ENCODE results near the gene DNMBP.
"Not testable (repeated sequence)": the region's sequence is repeated elsewhere in the genome, so short reads cannot be mapped to it uniquely, and the experiment has no call there.

The DNMBP gene

DNA sequence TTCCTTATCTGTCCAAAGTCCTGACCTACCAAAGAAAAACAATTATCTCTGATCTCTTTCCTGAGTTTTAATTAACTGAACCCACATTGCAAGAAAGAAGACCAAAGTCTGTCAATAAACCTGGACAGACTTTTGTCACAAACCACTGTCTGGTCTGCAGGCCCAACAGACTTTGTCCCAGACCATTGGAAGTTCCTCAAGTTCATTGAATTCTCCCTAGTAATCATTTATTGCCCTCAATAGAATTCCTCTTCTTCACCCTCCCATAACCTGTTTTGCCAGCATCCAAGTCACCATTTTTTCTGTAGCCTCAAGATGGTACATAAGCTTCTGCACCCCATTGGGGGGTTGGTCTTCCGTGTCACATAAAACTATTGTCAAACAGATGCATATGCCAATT is 3.9 kb upstream of the DNMBP start:
- no peak for DNase-seq

DNA sequence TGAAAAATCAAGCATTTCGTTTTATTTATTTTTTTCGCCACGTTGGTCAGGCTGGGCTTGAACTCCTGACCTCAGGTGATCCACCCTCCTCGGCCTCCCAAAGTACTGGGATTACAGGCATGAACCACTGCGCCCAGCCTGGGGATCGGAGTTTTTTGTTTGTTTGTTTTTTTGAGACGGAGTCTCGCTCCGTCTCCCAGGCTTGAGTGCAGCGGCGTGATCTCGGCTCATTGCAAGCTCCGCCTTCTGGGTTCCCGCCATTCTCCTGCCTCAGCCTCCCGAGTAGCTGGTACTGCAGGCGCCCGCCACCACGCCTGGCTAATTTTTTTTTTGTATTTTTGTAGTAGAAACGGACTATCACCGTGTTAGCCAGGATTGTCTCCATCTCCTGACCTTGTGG is 2.2 kb upstream of the DNMBP start:
- not testable (repeated sequence) for DNase-seq

DNA sequence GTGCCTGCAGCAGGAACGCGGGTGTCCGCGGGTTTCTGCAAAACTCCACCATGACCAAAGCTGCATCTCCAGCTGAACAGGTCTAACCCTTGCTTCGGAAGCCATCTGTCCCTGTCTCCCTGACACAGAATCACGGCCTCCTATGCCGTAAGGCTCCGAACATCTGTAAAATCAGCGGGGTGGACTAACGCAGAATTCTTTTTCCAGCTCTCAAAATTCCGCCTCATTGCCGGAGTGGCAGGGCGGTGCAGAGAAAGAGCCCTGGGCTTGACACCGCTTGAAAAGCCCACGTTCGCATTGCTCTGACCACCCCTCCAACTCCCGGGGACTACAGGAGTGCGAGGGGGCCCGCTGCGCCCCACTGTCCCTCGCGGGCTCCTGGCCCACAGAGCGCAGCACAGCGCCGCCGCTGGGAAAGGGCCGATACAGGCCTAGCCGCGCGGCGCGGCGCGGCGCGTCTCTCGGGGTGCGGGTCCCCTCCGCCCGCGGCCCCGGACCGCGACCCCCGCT is 409 bp downstream of the DNMBP start:
- no peak for DNase-seq

DNA sequence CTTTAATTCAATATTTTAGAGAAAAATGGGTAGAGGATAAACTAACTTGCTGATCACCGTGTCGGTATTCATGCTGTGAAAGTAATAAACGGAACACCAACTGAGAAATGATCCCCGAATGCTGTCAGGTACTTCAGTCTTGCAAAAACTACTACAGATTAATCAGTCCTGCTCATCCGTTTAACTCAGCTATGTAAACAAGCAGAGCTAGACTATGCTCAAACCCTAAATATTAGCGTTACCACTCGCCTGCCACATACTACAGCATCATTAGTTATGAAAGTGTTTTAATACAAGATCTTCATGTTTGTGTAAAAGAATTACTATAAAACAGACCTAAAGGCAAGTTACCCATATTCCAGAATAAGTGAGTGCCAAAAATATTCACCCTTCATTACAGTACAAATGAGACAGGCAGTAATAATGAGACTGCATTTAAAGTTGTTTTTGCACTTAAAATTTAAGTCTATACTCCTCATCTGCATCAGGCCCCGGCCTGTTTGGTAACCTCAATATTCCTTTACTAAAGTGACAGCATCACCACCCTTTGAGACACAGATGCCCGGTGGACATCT is 952 bp downstream of the DNMBP start:
- no peak for DNase-seq

DNA sequence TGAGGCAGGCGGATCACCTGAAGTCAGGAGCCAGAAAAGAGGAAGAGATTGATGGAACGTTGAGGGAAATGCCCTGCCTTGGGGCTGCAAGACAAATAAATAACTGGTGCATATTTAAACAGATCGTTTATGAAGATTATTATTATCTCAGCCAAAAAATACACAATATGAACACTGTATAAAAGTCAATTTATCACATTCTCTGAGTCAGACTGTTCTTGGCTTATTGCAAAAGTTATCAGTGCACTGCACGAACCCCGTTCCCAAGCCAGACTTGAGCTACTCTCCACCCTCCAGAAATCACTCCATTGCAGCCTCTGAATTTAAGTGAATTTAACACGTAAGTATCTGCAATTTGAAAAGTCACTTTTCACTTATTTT is 1.6 kb downstream of the DNMBP start:
- no peak for DNase-seq

DNA sequence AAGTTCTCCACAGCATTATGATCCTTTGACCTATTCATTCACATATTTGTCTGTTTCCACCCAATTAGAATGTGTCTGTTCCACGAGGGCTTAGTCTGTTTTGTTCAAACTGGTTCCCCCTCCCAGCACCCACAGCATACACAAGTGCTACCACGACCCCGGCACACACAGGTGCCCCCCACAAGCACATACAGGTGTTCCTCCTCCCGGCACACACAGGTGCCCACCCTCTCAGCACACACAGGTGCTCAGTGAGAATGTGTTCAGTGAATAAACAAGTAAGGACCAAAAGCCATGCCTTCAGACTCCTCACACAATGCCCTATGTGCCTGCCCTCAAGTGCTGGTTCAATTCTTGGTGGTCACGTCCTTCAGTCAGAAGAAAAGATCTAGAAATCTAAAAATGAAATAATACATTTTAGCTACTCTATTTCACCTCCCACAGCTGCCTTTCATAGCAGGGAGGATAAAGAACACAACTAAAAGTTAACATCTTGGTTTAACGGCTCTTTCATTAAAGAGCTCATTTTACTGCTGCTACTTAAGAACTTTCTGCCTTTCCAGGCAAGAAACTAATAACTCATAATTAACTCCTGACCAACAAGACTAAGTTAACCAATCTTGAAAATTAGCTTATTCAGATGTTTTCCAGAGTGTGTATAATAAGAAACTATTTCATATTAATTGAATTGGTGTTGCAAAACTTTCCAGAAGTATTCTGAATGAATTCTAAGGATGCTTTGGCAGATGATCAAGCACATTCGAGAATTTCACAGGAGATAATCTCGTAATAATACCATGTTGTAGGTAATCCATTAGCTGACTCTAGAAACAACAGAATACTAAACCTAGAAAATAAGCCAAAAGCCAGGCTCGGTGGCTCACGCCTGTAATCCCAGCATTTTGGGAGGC is 2.3 kb downstream of the DNMBP start:
- DNase-seq: no peak

DNA sequence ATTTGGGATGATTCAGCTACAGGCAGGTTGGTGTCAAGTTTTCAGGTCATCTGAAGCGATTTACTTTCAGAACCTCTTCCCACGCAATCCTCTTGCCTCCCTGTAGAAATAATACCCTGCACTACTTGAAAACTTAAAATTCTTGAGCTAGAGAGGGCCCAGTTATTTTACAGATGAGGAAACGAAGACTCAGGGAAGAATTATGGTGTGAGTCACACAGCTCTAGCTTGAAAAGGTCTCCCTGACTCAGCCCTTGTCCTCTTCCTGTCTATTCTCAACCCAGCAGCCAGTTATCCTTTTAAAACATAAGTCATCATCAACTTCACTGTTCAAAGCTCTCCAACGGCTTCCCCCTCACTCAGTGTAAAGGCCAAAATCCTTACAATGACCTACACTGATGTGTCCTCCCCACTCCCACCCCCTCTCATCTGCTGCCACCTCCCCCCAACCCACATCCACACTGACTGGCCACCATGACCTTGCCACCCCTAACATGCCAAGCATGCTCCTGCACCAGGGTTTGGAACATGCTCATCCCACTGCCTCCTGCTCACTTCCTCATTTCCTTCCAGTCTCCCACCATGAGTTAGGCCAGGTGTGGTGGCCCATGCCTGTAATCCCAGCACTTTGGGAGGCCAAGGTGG is 3.4 kb downstream of the DNMBP start:
- DNase-seq: no peak

DNA sequence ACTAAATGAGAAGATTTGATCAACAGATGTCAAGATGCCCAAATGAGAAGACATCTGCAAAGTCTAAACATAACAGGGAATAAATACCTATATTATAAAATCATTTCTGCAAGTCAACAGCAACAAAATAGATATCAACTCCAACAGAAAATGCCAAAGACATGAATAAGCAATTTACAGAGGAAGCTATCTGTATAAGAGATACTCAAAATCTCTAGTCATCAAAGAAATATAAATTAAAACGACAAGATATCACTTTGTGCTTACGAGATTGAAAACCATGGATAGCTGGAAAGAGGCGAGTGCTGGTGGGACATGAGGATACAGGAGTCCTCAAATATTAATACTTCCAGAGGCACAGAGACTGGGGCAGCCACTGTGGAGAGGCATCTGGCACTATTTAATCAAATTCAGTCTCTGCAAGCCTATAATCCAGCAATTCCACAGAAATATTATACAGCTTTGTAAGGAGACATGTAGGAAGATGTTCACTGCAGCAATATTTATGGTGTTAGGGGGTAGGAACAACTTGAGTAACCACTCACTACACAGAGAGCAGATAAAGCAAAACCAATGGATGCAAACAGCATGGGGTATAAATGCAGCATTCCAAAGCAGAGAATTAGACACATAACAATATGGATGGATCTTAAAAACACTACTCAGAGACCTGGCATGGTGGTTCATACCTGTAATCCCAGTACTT is 4.8 kb downstream of the DNMBP start:
- DNase-seq: no peak

DNA sequence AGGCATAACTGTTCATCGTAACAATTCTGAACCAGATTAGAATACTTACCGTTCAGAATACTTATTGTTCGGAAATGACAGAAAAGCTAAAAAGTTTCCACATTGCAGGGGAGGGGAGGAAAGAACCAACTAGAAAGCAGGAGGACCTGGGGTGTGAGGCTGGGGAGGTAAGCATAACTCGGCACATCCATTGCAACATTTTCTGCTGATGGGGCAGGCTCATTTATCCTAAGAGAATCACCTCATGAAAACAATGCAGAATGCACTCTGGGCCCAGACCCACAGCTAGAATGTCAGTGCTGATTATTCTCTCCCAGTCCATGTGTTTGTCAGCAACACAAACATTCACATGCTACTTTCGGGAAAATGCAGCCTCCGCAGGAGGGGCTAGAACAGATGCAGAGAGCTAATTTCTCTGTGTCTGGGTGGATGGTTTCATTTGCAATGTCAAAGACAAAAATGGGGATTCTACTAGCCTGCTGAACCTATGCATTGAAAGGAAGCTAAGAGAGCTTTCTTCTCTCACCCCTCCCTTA is 9.6 kb downstream of the DNMBP start:
- no peak for DNase-seq

DNA sequence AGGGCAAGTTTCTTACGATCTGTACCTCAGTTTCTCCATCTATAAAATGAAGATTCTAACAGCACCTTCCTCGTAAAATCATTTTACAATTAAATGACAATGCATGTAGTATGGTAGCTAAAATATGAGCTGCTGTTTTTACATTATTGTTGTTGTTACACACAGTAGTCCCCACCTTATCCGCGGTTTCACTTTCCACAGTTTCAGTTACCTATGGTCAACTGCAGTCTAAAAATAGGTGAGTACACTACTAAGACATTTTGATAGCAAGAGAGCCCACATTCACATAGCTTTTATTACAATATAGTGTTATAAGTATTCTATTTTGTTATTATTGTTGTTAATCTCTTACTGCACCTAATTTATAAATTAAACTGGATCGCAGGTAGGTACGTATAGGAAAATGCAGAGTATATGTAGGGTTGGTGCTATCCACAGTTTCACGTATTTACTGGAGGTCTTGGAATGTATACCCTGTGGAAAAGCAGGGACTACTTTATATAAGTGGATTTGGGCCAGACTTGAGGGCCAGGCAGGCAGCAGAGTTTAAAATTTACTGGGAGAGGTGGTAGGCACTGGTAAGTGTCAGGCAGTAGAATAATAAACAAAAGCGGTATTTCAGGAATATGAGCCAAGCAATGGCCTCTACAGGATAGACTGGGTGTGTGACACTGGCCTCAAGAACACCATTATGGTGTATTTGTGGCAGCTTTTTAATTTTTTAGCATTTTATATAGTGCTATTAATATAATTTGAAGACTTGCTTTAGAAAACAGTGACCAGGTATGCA is 10.2 kb downstream of the DNMBP start:
- DNase-seq: no peak

DNA sequence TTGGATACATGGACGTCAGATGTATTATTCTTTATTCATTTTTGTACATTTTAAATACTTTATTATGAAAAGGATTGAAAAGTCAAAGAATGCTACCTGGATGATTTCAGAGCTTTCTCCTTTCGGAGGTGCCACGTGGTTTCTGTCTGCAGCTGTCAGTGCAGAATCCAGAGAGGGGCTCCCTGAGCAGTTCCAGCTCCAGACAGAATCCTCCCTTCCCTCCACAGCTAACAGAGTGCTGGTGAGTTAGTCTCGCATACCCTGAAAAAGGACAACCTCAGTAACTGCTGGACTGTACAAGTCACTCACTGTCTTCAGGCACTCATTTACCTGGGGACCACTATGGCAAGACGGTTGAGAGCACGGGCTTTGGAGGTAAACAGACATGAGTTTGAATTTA is 10.9 kb downstream of the DNMBP start:
- DNase-seq: no peak

DNA sequence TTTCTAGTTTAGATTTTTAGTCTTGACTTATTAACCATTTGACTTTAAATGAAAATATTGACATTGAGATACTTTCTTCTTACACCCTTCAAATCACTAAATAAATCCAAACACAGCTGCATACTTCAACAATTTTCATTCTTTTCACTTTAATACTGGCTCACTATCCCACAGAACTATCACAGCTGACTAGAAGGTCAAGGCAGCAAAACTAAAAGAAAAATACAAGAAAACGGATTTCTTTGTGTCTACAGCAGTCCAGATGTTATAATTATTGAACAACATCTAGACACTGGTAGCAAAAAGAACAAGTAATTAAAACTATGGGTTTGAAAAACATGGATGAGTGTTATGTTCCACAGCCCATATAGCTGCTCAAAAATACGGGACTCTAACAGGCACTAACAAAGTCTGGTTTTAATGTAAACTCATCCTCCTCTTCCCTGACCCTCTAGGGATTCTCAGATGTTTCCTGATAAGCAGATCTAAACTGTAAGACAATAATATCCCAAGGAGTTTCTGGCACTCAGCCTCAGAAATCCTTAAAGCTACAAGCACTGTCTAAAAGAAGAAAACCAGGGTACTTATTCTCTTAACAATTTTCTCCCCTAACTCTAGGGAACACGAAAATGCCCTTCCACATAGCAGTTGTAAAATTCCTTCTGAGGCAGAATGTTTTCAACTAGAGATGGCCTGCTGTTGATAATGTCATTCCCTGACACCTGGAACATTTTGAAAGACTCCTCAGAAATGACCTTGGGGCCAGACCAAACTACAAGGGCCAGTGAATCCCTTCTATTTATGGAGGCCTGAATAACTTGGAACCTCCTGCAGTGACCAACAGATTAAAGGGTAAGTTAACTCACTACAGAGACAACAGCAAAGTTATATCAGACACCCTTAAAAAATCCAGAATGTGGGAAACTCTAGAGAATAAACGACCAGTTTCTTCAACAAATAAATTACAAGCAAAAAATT is 12.8 kb downstream of the DNMBP start:
- no peak for DNase-seq

DNA sequence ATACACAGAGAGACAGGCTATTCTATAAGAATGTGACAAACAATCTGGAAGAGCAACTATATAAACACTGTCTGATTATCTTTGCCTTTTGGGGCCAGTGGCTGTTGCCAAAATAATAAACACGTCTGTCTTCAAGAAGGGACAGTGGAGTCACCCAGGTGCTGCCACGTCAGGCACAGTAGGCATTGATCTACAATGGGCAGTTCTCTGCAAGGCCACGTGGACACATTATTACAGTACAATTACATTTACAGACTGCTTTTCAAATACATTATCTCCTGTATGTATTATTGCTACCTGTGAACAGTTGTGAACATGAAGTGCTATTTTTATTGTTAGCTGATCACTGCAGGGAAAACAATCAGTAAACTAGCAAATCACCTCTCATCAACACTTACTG is 14.0 kb downstream of the DNMBP start:
- DNase-seq: no peak

DNA sequence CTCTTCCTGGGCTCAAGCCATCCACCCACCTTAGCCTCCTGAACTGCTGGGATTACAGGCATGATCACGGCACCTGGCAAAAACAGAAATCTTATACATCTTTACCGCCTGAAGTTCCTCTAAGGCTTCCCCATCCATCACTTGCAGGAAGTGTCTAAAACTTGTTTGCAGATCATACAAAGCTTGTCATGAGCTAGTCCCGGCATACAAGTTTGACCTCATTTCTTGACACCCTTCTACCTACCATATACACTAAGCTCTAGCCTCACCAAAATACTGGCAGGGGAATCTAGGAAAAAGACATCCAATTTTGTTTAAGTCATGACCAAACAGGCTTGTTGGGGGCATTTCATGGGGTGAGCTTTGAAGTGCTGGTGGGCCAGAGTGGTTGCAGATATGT is 14.5 kb downstream of the DNMBP start:
- DNase-seq: no peak

DNA sequence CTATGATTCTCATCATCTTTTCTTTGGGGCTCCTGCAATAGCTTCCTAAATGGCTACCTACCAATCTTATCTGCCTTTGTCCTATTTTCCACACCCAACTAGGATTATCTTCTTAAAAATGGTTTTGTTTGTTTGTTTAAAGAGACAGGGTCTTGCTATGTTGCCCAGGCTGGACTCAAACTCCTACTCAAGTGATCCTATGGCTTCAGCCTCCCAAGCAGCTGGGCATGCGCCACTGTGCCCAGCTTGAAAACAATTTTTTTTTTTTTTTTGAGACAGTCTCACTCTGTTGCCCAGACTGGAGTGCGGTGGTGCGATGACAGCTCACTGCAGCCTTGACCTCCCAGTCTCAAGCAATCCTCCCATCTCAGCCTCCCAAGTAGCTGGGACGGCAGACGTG is 14.9 kb downstream of the DNMBP start:
- DNase-seq: no peak

DNA sequence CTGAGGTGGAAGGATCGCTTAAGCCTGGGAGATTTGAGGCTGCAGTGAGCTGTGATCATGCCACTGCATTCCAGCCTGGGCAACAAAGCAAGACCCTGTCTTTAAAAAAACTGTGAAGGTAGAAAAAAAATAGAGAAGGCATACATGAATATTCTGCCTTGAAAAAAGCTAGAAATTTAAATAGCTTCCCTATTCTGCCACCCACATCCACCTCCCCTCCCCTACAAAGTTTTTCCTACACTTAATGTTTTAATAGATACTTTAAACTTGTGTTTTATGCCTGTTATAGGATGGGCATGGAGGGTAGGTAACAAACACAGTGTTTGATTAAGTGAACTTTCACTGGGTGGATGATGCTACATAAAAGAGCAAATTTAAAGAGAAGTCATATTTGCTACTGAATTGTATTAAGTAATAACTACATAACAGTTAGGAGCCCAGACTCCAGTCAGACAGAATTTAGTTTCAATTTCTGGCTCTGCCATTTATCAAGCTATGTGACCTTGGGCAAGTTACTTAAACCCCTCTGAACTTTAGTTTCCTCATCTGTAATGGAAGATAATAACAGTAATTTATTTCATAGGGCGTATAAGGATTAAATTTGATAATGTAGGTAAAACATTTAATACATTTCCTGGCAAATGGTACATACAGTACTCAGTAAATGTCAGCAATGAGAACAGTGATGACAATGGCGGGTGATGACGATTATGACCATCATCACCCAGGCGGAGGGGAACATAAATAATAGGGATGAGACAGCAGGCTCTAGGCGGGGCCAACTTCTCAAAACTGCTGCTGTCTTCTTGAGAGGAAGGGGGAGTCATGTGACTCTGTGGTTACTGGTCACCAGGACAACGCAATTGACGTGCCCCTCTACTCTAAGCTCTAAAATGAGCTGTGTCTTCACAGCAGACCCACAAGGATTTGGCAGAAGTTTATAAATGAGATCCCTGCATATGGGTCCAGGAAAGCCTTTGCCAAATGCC is 15.8 kb downstream of the DNMBP start:
- DNase-seq: no peak

DNA sequence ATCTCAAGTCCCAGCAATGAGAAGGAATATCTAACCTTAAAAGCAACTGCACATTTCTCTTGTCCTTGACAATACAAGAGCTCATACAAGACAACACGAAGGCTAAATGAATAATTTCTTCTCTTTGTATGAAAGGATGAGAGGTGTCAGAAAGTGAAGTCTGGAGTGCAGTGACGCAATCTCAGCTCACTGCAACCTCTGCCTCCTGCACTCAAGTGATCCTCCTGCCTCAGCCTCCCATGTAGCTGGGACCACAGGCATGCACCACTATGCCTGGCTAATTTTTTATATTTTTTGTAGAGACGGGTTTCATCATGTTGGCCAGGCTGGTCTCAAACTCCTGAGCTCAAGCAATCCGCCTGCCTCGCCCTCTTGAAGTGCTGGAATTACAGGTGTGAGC is 24.1 kb downstream of the DNMBP start:
- not testable (repeated sequence) for DNase-seq

DNA sequence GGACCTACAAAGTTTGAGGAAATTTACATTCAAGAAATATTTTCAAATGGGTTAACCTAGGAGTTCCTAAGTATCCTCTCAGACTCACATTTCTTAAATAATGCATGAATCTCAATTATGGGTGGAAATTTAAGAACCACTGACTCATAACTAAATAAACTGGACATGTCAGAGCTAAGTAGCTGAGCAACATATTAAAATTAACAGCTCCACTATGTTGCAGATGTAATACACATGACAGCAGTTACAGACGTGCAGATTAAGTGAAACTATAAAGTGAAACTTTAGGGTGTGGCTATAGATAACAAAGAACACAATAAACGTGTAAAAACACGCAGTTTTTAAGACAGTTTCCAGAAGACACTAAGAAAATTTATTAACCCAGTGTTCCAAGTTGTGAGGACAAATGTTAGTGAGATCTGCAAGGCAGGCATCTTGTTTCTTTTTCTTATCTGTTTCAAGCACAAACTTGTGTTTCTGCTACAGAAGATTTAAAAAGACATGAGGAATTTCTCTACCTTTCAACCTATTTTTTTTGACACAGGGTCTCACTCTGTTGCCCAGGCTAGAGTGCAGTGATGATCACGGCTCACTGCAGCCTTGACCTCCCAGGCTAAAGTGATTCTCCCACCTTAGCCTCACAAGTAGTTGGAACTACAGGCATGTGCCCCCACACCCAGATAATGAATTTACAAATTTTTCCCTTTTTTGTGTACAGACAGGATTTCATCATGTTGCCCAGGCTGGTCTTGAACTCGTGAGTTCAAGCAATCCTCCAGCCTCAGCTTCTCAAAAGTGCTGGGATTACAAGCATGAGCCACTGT is 25.3 kb downstream of the DNMBP start:
- no peak for DNase-seq
